Measurements from ENCODE around the gene INHBC.

- TF ChIP-seq POLR2A (IDR thresholded peaks at IDR 0.05), result no peak
- TF ChIP-seq CTCF (IDR thresholded peaks at IDR 0.05 in 4 of 5, conservative IDR thresholded peaks at IDR 0.05 in 1 of 5), result no peak
Measured at GRCh38 chr12:57389033-57389432, 45.6 kb upstream of the INHBC start.
